Endothelial cell of umbilical vein (primary cell): ENCODE results near the gene KIF26B. TPM values are rescaled to one million over a fixed set of nuclear protein-coding genes. Genes with fewer than 3 reads are reported as not detected.

ENCODE experiments used
- BruUV-seq: library from RNA; stranded (reverse); fragments of 400-500 nt; replicated peaks from 2 replicates; lab custom pipeline; 2021; lab: Mats Ljungman, UMichigan
- CTCF ChIA-PET: fragments of 300-600, 350-600 bp; sonication (Branson Sonifier 250); formaldehyde crosslinking; loops from one replicate; lab custom pipeline; 2021; ENCODE audit warnings: antibody characterized with exemption, inconsistent platforms; lab: Charles Lee
- POLR2A ChIA-PET: fragments of 300-600, 350-600 bp; sonication (Branson Sonifier 250); formaldehyde crosslinking; loops from one replicate; lab custom pipeline; 2021; ENCODE audit warnings: antibody characterized with exemption, inconsistent platforms; lab: Charles Lee
- DNase-seq: peaks from one replicate; pipeline ENCODE4 v3.0.0-alpha.2; 2011; ENCODE audit warnings: low read depth, low spot score
- FAIRE-seq: peaks from 2 replicates; lab custom pipeline; 2011; peaks lifted over from hg19 to GRCh38; lab: Jason Lieb, UNC
- H2AFZ ChIP-seq: 2 replicates; pipeline ENCODE4 v1.6.0; 2012; ENCODE audit warnings: low read depth, low read length, control low read depth, inconsistent platforms
- H3K27ac ChIP-seq: 2 replicates; pipeline ENCODE4 v1.5.1; 2011; ENCODE audit warnings: low read depth, mild to moderate bottlenecking, control low read depth, low read length, moderate library complexity; ENCODE audit not compliant: insufficient read depth
- H3K27me3 ChIP-seq, 2 experiments: 2 replicates each; pipeline versions ENCODE4 v1.6.0 to v1.6.1; 2011; ENCODE audit warnings: low read length in 2 of 2, mixed read lengths in 1 of 2; ENCODE audit not compliant: control insufficient read depth in 2 of 2, insufficient read depth in 2 of 2
- H3K36me3 ChIP-seq, 2 experiments: 2 replicates in 1 of 2; 3 replicates in 1 of 2; pipeline ENCODE4 v1.5.1; 2011; ENCODE audit warnings: low read length in 2 of 2, mild to moderate bottlenecking in 1 of 2, moderate library complexity in 1 of 2; ENCODE audit not compliant: control insufficient read depth in 2 of 2, insufficient read depth in 2 of 2; ENCODE audit errors: extremely low read depth in 1 of 2
- H3K4me1 ChIP-seq: 3 replicates; pipeline ENCODE4 v1.5.1; 2011; ENCODE audit warnings: mild to moderate bottlenecking, low read length; ENCODE audit not compliant: control insufficient read depth, insufficient read depth; ENCODE audit errors: extremely low read depth
- H3K4me2 ChIP-seq: 2 replicates; pipeline ENCODE4 v1.6.1; 2011; ENCODE audit warnings: low read length, control low read depth, mixed read lengths; ENCODE audit not compliant: insufficient read depth
- H3K4me3 ChIP-seq, 3 experiments: fragments of 200-600 bp in 1 of 3; sonication (generic), shearing (Covaris generic) in 1 of 3; replicated peaks in 1 of 3; 2 replicates each; pipeline ENCODE4 v1.5.1; 2011 to 2016; ENCODE audit warnings: control low read depth in 3 of 3, low read length in 3 of 3, mild to moderate bottlenecking in 2 of 3, inconsistent platforms in 1 of 3, low read depth in 1 of 3, moderate library complexity in 1 of 3; ENCODE audit not compliant: insufficient read depth in 1 of 3
- H3K79me2 ChIP-seq: 2 replicates; pipeline ENCODE4 v1.6.0; 2012; ENCODE audit warnings: low read length, inconsistent platforms; ENCODE audit not compliant: control insufficient read depth, insufficient read depth
- H3K9ac ChIP-seq: replicated peaks from 2 replicates; pipeline ENCODE3; 2011; ENCODE audit warnings: low read length, control low read depth; ENCODE audit not compliant: insufficient read depth; ENCODE audit errors: extremely low read depth
- H3K9me1 ChIP-seq: replicated peaks from 3 replicates; pipeline ENCODE4 v1.6.0; 2011; ENCODE audit warnings: mild to moderate bottlenecking, low read length; ENCODE audit not compliant: control insufficient read depth, insufficient read depth; ENCODE audit errors: extremely low read depth
- H3K9me3 ChIP-seq: replicated peaks from 2 replicates; pipeline ENCODE4 v1.5.1; 2012; ENCODE audit warnings: low read length, inconsistent platforms; ENCODE audit not compliant: control insufficient read depth, insufficient read depth
- H4K20me1 ChIP-seq: replicated peaks from 2 replicates; pipeline ENCODE3; 2011; ENCODE audit warnings: mild to moderate bottlenecking, low read length; ENCODE audit not compliant: control insufficient read depth, insufficient read depth; ENCODE audit errors: extremely low read depth
- CTCF ChIP-seq, 2 donors: IDR thresholded peaks; 1 replicate in 1 of 2; 2 replicates in 1 of 2; pipeline ENCODE4 v1.5.1; 2011; ENCODE audit warnings: low read length in 2 of 2, mild to moderate bottlenecking in 2 of 2, moderate library complexity in 2 of 2, control low read depth in 1 of 2, inconsistent platforms in 1 of 2, low read depth in 1 of 2; ENCODE audit not compliant: insufficient read depth in 1 of 2; ENCODE audit errors: extremely low read depth in 1 of 2
- EZH2 ChIP-seq: IDR thresholded peaks from 2 replicates; pipeline ENCODE4 v1.6.1; 2012; ENCODE audit warnings: borderline replicate concordance, low read depth, mild to moderate bottlenecking, moderate library complexity, low read length, inconsistent platforms; ENCODE audit not compliant: severe bottlenecking
- FOS ChIP-seq: IDR thresholded peaks from 2 replicates; pipeline ENCODE4 v1.6.1; 2011; ENCODE audit warnings: mild to moderate bottlenecking, low read length, moderate library complexity, borderline replicate concordance; ENCODE audit not compliant: insufficient read depth
- GATA2 ChIP-seq: IDR thresholded peaks from 2 replicates; pipeline ENCODE4 v1.7.0; 2011; ENCODE audit warnings: low read depth, mild to moderate bottlenecking, moderate library complexity, mixed read lengths, low read length; ENCODE audit not compliant: insufficient read length, insufficient read depth
- JUN ChIP-seq: IDR thresholded peaks from 2 replicates; pipeline ENCODE4 v1.6.1; 2011; ENCODE audit warnings: borderline replicate concordance, low read depth; ENCODE audit not compliant: insufficient read length, insufficient read depth
- MAX ChIP-seq: IDR thresholded peaks from 2 replicates; pipeline ENCODE4 v1.6.1; 2011; ENCODE audit not compliant: insufficient read depth, insufficient read length
- MYC ChIP-seq: IDR thresholded peaks from one replicate; pipeline ENCODE4 v1.6.1; 2011; ENCODE audit warnings: mild to moderate bottlenecking, low read depth, low read length
- POLR2A ChIP-seq: IDR thresholded peaks from 2 replicates; pipeline ENCODE4 v1.6.1; 2012; ENCODE audit warnings: low read depth, mild to moderate bottlenecking, control low read depth, low read length
- POLR2AphosphoS5 ChIP-seq: IDR thresholded peaks from 2 replicates; pipeline ENCODE4 v1.6.1; 2012; ENCODE audit warnings: low read depth, mild to moderate bottlenecking, control low read depth, low read length, moderate library complexity; ENCODE audit not compliant: insufficient read depth
- dilution Hi-C: fragments of 300-500 bp; cut with MboI; formaldehyde crosslinking; loops from one replicate; pipeline ENCODE4 v1.15.0; 2019; ENCODE audit warnings: low sequenced_read_pairs; ENCODE audit not compliant: extremely low pct_ligation_motif_present
- intact Hi-C: fragments of 100-400 bp; cut with micrococcal nuclease; formaldehyde crosslinking; loops from one replicate; pipeline ENCODE4 v1.10.0; 2022
- polyA plus RNA-seq, 4 experiments: library from polyadenylated mRNA; depleted of rRNA in 3 of 4; stranded (reverse) in 3 of 4; unstranded in 1 of 4; fragments of >200 nt; gene quantifications; 2 replicates each; pipeline versions ENCODE4 v1.2.1 to v1.2.3, GENCODE V29; 2011 to 2012; ENCODE audit warnings: missing spikeins in 1 of 4
- total RNA-seq: library from RNA; stranded (reverse); gene quantifications from 2 replicates; pipeline ENCODE4 v1.2.3, GENCODE V29; 2021

KIF26B gene
- total and polyA plus RNA-seq, 2 donors (not counting 3 experiments of a cell fraction or from before 2014, with no cell fraction given), result 0.04 to 0.49 TPM

- FAIRE-seq, result no peak
- ChIA-PET CTCF (no interaction called here), POLR2A (no interaction called here)
- H3K36me3 ChIP-seq, result no peaks in the 10 kb centered on the region
- no peaks in the 10 kb centered on the region for H4K20me1 ChIP-seq
- H3K27ac ChIP-seq, result no peak overlapping the region
- H3K4me2 ChIP-seq, result no peak overlapping the region
- no peak overlapping the region for H3K4me3 ChIP-seq
- H3K9ac ChIP-seq, result no peak overlapping the region
- intact Hi-C loops, result no loop called here
- dilution Hi-C loops, result no loop called here
- TF ChIP-seq CTCF (IDR thresholded peaks at IDR 0.05; ENCODE audit: extremely low read depth in 1 of 2, insufficient read depth in 1 of 2, low read depth in 1 of 2, low read length in 2 of 2), result no peak
- no peak for TF ChIP-seq POLR2AphosphoS5
- TF ChIP-seq JUN, result no peak
- no peak for TF ChIP-seq FOS
- no peak for TF ChIP-seq MAX
- TF ChIP-seq POLR2A, result no peak
- TF ChIP-seq EZH2, result no peak
- TF ChIP-seq GATA2, result no peak
- TF ChIP-seq MYC, result no peak
- H3K79me2 ChIP-seq, result no peaks in the 10 kb centered on the region
- no peaks in the 10 kb centered on the region for H3K9me1 ChIP-seq
- H2AFZ ChIP-seq, result no peak overlapping the region
- BruUV-seq, result no TSS peak
- no peaks in the 10 kb centered on the region for H3K9me3 ChIP-seq
- H3K27me3 ChIP-seq, result no peaks in the 10 kb centered on the region
- DNase-seq, result no peak
- H3K4me1 ChIP-seq, result no peaks in the 10 kb centered on the region
Measured at GRCh38 chr1:245248231-245248731, 93.5 kb downstream of the KIF26B start.
